ENCODE results near the gene THBD. TPM values are rescaled to one million over a fixed set of nuclear protein-coding genes. Genes with fewer than 3 reads are reported as not detected.

THBD gene
- total and polyA plus RNA-seq, 2 of the 4 experiments (the other 2 are of a cell fraction): 0.07 TPM; not detected in 1

DNA sequence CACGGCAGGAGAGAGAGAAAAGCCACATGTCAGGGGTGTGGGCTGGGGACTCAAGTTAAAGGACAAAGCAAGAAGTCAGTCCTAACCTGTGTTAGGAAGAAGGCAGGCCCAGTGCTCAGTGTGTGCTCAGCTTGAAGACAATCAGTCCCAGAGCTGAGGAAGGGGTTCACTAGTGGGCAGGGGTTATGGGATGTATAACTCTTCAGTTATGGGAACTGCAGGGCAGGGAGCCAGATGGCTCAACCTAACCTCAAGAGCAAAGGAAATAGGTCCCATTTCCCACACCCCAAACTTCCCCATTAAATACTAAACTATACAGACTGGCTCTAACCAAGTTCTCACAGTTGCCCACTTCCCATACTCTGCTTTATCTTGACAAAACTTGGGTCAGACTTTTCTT, 21.8 kb downstream of the THBD start:
- no peaks in the 10 kb centered on the region for H3K79me1 ChIP-seq (ENCODE audit: low read depth in 1 of 2, low read length in 2 of 2)
- no peaks in the 10 kb centered on the region for H4K20me1 ChIP-seq (ENCODE audit: insufficient read depth, low read length)
- no peak overlapping the region for H2BK15ac ChIP-seq (ENCODE audit: low read depth, low read length)
- H4K8ac ChIP-seq (ENCODE audit: low read depth in 2 of 2, low read length in 2 of 2): no peak overlapping the region
- no CpG with 5 or more reads among the region's 1 CpG for WGBS, 2 experiments (ENCODE audit: extremely low coverage in 2 of 2, insufficient read length in 1 of 2)
- no peak overlapping the region for H3K4me2 ChIP-seq (ENCODE audit: low read depth, low read length)
- no peaks in the 10 kb centered on the region for H3K9me1 ChIP-seq (ENCODE audit: insufficient read depth, low read length)
- H3K4ac ChIP-seq (ENCODE audit: low read depth, low read length): no peak overlapping the region
- no peak for DNase-seq
- no TSS peak for BruUV-seq (replicated peaks)
- H2AK9ac ChIP-seq (replicated peaks; ENCODE audit: low read depth, low read length, poor library complexity): no peak overlapping the region
- no peak for ATAC-seq (ENCODE audit: low read depth)
- no peak overlapping the region for H2AFZ ChIP-seq (replicated peaks; ENCODE audit: low read length, poor library complexity)
- no peak overlapping the region for H3K27ac ChIP-seq (ENCODE audit: insufficient read depth, low read length)
- H2BK5ac ChIP-seq (ENCODE audit: low read depth, low read length, poor library complexity, severe bottlenecking): no peak overlapping the region
- H3K18ac ChIP-seq (ENCODE audit: low read depth, low read length): no peak overlapping the region
- intact Hi-C loops (cut with micrococcal nuclease) (no loop called here), in situ Hi-C loops (cut with MboI; ENCODE audit: low sequenced_read_pairs) (no loop called here), dilution Hi-C loops (cut with HindIII; ENCODE audit: low sequenced_read_pairs, unreplicated experiment) (no loop called here)
- TF ChIP-seq RAD21 (IDR thresholded peaks at IDR 0.05; ENCODE audit: low read length): no peak
- no peak for TF ChIP-seq CHD1 (IDR thresholded peaks at IDR 0.05; ENCODE audit: low read depth, low read length)
- TF ChIP-seq MAZ (IDR thresholded peaks at IDR 0.05; ENCODE audit: borderline replicate concordance, low read depth, low read length): no peak
- TF ChIP-seq MXI1 (IDR thresholded peaks at IDR 0.05; ENCODE audit: borderline replicate concordance, low read depth, low read length): no peak
- TF ChIP-seq CEBPB (IDR thresholded peaks at IDR 0.05; ENCODE audit: low read depth, low read length): no peak
- TF ChIP-seq, protein P1, sequence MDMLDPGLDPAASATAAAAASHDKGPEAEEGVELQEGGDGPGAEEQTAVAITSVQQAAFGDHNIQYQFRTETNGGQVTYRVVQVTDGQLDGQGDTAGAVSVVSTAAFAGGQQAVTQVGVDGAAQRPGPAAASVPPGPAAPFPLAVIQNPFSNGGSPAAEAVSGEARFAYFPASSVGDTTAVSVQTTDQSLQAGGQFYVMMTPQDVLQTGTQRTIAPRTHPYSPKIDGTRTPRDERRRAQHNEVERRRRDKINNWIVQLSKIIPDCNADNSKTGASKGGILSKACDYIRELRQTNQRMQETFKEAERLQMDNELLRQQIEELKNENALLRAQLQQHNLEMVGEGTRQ (IDR thresholded peaks at IDR 0.05; ENCODE audit: low read depth, low read length): no peak
- no peak for TF ChIP-seq SMC3 (IDR thresholded peaks at IDR 0.05; ENCODE audit: low read depth, low read length)
- TF ChIP-seq POLR2A (IDR thresholded peaks at IDR 0.05; ENCODE audit: low read depth, low read length): no peak
- no peak for TF ChIP-seq NFE2L2 (IDR thresholded peaks at IDR 0.05; ENCODE audit: low read depth, low read length)
- no peak for TF ChIP-seq RCOR1 (IDR thresholded peaks at IDR 0.05; ENCODE audit: insufficient replicate concordance, low read length)
- TF ChIP-seq RFX5 (IDR thresholded peaks at IDR 0.05; ENCODE audit: low read depth, low read length): no peak
- no peak for TF ChIP-seq FOS (IDR thresholded peaks at IDR 0.05; ENCODE audit: low read depth, low read length)
- TF ChIP-seq MAFK (IDR thresholded peaks at IDR 0.05; ENCODE audit: low read depth, low read length): no peak
- TF ChIP-seq, protein P2, sequence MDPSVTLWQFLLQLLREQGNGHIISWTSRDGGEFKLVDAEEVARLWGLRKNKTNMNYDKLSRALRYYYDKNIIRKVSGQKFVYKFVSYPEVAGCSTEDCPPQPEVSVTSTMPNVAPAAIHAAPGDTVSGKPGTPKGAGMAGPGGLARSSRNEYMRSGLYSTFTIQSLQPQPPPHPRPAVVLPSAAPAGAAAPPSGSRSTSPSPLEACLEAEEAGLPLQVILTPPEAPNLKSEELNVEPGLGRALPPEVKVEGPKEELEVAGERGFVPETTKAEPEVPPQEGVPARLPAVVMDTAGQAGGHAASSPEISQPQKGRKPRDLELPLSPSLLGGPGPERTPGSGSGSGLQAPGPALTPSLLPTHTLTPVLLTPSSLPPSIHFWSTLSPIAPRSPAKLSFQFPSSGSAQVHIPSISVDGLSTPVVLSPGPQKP (IDR thresholded peaks at IDR 0.05; ENCODE audit: borderline replicate concordance, low read depth, low read length): no peak
- no peak for TF ChIP-seq BHLHE40 (IDR thresholded peaks at IDR 0.05; ENCODE audit: low read depth, low read length)
- TF ChIP-seq, protein P3, sequence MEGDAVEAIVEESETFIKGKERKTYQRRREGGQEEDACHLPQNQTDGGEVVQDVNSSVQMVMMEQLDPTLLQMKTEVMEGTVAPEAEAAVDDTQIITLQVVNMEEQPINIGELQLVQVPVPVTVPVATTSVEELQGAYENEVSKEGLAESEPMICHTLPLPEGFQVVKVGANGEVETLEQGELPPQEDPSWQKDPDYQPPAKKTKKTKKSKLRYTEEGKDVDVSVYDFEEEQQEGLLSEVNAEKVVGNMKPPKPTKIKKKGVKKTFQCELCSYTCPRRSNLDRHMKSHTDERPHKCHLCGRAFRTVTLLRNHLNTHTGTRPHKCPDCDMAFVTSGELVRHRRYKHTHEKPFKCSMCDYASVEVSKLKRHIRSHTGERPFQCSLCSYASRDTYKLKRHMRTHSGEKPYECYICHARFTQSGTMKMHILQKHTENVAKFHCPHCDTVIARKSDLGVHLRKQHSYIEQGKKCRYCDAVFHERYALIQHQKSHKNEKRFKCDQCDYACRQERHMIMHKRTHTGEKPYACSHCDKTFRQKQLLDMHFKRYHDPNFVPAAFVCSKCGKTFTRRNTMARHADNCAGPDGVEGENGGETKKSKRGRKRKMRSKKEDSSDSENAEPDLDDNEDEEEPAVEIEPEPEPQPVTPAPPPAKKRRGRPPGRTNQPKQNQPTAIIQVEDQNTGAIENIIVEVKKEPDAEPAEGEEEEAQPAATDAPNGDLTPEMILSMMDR (conservative IDR thresholded peaks at IDR 0.05; ENCODE audit: low read depth, low read length): no peak
- H4K5ac ChIP-seq (ENCODE audit: low read depth, low read length): no peak overlapping the region
- no peak overlapping the region for H3K4me3 ChIP-seq (ENCODE audit: insufficient read depth, low read depth, low read length)
- no peak overlapping the region for H3K9ac ChIP-seq (ENCODE audit: low read depth, low read length)
- peaks cover 4% of the 10 kb centered on the region for H3K27me3 ChIP-seq (ENCODE audit: control insufficient read depth, insufficient read depth, low read length)
- H3K36me3 ChIP-seq (ENCODE audit: control insufficient read depth, insufficient read depth, low read length): no peaks in the 10 kb centered on the region
- no peaks in the 10 kb centered on the region for H3K4me1 ChIP-seq (ENCODE audit: control insufficient read depth, insufficient read depth, low read length)
- H2BK20ac ChIP-seq (ENCODE audit: low read depth, low read length): no peak overlapping the region
- no peak overlapping the region for H3K14ac ChIP-seq (replicated peaks; ENCODE audit: low read depth, low read length)
- no peak overlapping the region for H2AK5ac ChIP-seq (ENCODE audit: low read depth, low read length)
- CTCF ChIA-PET: no interaction called here
- no peak overlapping the region for H3K56ac ChIP-seq (ENCODE audit: extremely low read depth, insufficient read depth, low read length)
- H3K9me3 ChIP-seq (ENCODE audit: control insufficient read depth, insufficient read depth, low read length): no peaks in the 10 kb centered on the region
- POLR2A ChIA-PET (ENCODE audit: unreplicated experiment): no interaction called here
- H2BK120ac ChIP-seq (ENCODE audit: low read depth, low read length): no peak overlapping the region
- no peak overlapping the region for H4K91ac ChIP-seq (ENCODE audit: insufficient read depth, low read depth, low read length)
- H3K23ac ChIP-seq (ENCODE audit: low read depth, low read length): no peak overlapping the region
